SK-MEL-5 (cell line): ENCODE results near the gene EPHA10. TPM values are rescaled to one million over a fixed set of nuclear protein-coding genes. Genes with fewer than 3 reads are reported as not detected.

Experiments used
- DNase-seq: peaks from one replicate; pipeline ENCODE4 v3.0.0-alpha.2; 2016; ENCODE audit warnings: low read depth, low spot score
- in situ Hi-C: cut with HindIII; loops from 2 replicates; pipeline ENCODE4 v1.10.0; 2016; ENCODE audit warnings: low sequenced_read_pairs, high pct_unique_total_duplicates, low pct_unique_long_range_greater_than_20kb
- polyA plus RNA-seq, 2 experiments: library from polyadenylated mRNA; depleted of rRNA; stranded (reverse); fragments of >200 nt; gene quantifications; 2 replicates each; pipeline ENCODE4 v1.2.3, GENCODE V29; 2015
- total RNA-seq: library from RNA; depleted of rRNA; stranded (reverse); fragments of >200 nt; shearing (Covaris generic); gene quantifications from 2 replicates; pipeline ENCODE4 v1.2.3, GENCODE V29; 2014; rRNA removed

EPHA10 gene
- 0.13 and 0.32 TPM in 2 replicates for total RNA-seq
- polyA plus RNA-seq (2015; cell fraction: cytosol; rRNA removed), result 0.19 and 1.2 TPM in 2 replicates
- 1.4 and 19.4 TPM in 2 replicates for polyA plus RNA-seq (2015; cell fraction: nucleus; rRNA removed)

DNA sequence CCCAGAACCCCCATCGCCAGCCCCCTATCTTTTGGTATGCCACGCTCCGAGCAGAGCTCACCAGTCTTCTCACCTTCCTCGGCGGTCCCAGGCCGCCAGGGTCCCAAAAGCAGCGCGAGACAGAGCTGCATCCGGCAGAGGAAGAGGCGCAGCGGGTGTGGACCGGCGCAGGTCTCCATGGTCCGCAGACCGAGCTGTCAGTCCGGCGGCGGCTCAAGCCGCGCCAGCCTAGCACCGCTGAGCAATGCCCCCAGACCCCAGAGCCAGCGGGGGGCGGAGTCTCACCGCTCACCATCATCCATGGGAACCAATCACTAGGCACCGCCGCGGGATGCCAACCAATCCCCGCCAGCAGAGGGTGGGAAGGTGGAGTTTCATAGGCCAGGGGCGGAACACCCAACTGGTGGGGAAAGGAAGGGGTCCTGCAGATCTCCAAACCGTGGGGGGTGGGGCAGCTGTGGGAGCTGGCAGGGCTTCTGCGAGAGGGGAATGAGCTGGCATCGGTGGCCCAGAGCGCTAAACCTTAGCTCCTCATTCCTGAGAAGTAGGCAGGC lies at the start of gene EPHA10:
TSS of gene EPHA10 (minus strand) at position 233 of the 554 bp plus-strand sequence. CDS start at position 179, 54 bp downstream.
- in situ Hi-C loops, result no loop called here
- DNase-seq, result no peak

DNA sequence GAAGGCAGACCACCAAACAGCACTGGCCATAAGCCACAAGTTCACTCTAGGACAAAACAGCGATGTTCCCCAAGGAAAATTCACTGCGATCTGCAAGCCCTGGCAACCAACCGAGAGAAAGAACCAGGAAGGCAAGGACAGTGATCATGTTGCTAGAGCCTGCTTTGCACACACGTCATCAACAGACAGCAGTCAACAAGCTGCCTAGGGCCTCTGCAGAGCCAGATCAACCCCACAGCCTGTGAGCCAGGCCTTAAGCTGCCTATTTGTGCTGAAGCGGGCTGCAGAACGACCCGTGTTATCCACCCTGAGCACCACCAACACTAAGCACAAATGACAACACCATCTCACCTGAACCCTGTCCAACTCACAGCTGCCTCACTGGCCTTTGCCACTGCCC lies 49.3 kb upstream of the EPHA10 start:
- no peak for DNase-seq
- in situ Hi-C loops, result no loop called here

DNA sequence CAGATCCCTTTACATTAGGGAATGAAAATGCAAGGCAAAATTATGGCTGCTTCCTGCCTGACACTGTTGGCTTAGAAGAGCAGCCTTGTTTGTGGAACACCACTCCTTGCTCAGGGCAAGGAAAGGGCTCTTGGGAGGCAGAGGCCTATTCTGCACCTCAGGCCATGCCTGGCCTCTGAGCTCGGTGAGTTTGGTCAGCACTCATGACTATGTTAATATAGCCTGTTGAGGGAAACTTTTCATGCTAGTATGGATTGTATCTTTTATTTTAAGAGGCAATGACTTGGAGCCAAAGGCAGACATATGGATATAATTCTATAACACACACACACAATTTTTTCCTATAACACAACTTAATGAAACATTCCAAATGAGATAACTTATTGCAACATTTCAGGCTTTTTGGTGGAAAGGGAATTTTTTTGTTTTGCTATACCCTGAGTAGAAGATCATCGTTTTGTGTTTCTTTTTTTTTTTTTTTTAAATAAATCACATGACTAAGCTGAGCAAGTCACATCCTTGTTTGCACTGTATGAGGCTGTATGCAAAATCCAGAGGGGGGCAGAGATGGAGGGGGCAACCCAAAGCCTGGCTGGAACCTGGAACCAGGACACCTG lies 48.7 kb upstream of the EPHA10 start:
- DNase-seq, result peak; percentile 36
- in situ Hi-C loops, result no loop called here

- DNase-seq, result peak; percentile 93
- in situ Hi-C loops, result no loop called here
Observed at GRCh38 chr1:37811027-37811655, 46.2 kb upstream of the EPHA10 start.

GRCh38 chr1:37809942-37810341 lies 45.0 kb upstream of the EPHA10 start:
- no peak for DNase-seq
- in situ Hi-C loops, result no loop called here

GRCh38 chr1:37808369-37809319 lies 43.7 kb upstream of the EPHA10 start:
- DNase-seq, result peak; percentile 71
- in situ Hi-C loops, result no loop called here

DNA sequence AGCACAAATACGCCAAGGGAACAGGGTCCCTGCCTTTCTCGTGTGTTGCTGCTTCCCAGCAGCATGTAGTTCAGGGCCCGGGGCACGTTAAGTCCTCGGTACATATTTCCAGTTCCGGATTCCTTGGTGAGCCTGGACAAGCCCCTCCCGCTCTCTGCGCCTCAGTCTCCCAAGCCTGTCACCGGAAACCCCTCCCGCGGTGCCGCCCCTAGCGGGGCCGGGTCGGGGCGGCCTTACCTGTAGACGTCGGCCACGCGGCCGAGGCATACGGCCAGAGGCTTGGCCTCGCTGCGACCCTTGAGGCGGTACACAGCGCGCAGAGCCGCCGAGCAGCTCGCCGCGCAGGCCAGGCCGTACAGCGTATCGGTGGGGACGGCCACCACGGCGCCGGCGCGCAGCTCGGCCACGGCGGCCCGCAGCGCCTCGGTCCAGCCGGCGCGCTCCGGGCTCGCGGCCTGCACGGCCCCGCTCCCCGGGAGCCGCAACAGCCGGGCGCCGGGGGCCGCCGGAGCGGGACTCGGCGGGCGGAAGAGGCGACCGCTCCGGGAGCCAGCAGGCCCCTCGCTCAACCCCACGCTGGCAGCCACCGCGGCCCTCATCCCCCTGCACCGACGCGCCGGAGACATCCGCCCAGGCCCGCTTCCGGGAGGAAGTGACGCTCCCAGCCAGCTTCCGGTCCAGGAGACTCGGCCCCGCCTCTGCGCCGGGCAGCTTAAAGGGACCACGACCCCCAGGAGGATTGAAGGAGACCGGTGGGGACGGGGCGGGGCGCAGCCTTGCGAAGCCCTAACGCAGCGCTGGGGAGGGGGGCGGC lies 42.8 kb upstream of the EPHA10 start, which contains the start of the genes C1orf122 and YRDC:
TSS of gene C1orf122 (plus strand) at position 236 of the 814 bp plus-strand sequence. CDS start 615 bp downstream, outside the sequence.
TSS of gene YRDC (minus strand) at position 654 of the 814 bp plus-strand sequence. CDS start at position 626, 28 bp downstream.
- in situ Hi-C loops, result no loop called here
- peak; percentile 92 for DNase-seq

DNA sequence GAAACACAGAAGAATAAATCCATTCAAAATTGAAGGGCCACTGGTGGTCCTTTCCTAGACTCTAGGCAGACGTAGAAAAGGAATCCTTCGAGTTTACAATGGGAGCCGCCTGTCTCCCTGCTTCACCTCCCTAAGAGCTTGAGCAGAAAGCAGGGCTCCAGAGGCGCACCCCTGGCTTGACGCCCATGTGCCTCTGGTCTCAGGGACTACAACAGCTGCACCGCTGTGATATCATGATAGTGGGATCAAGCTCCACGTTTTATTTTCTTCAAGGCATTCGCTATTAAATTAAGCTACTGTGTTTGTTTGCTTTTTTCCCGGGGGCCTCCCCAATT lies 42.3 kb upstream of the EPHA10 start:
- DNase-seq, result no peak
- in situ Hi-C loops, result no loop called here

- DNase-seq, result no peak
- in situ Hi-C loops, result no loop called here
Observed at GRCh38 chr1:37802439-37802838, 37.5 kb upstream of the EPHA10 start.

DNA sequence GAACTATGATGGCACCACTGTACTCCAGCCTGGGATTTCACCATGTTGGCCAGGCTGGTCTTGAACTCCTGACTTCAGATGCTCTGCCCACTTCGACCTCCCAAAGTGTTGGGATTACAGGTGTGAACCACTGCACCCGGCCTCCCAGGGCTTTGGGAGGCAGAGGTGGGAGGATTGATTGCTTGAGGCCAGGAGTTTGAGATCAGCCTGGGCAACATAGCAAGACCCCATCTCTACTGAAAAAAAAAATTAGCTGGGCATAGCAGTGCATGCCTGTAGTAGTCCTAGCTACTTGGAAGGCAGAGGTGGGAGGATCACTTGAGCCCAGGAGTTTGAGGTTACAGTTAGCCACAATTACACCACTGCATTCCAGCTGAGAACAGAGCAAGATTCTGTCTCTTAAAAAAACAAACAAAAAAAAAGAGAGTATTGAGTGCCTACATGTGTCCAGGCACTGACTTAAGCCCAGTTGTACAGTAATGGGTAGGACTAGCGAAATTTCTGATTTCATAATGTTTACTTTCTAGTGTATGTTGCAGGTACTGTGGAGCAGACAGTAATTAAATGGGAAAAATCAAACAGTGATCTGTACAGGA lies 32.9 kb upstream of the EPHA10 start:
- no peak for DNase-seq
- in situ Hi-C loops, result no loop called here

- in situ Hi-C loops, result no loop called here
- no peak for DNase-seq
Observed at GRCh38 chr1:37795340-37796125, 30.6 kb upstream of the EPHA10 start.

- DNase-seq, result no peak
- in situ Hi-C loops, result no loop called here
Observed at GRCh38 chr1:37794372-37795339, 29.7 kb upstream of the EPHA10 start.

DNA sequence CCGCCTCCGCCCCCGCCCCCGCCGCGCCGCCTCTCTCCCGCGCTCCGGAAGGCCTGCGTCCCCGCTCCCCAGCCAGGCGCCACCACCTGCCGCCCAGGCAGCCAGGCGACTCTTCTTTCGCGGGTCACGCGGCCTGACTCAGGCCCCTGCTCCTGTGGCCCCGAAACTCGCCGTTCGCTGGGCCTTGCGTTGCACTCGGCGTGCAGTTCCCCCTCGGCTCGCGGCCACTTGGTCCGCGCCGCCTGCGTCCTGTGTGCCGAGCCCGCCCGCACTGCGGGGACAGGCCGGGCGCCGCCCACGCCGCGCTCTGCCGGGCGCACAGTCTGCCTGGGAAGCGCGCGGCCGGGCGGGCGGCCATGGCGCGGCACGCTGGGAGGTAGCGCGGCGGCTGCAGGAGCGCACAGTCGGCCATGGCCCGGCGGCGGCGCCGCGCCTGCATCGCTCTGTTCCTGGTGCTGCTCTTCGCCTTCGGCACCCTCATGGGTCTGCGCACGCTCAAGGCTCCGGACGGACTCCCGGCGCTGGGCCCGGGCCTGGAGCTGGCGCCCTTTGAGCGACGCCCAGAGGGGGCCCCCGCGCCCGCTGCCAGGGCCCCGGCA lies 29.0 kb upstream of the EPHA10 start, which contains the start of gene MANEAL:
TSS of gene MANEAL (plus strand) at position 75 of the 599 bp plus-strand sequence. CDS start at position 411, 336 bp downstream.
- DNase-seq, result peak; percentile 15
- in situ Hi-C loops, result no loop called here

DNA sequence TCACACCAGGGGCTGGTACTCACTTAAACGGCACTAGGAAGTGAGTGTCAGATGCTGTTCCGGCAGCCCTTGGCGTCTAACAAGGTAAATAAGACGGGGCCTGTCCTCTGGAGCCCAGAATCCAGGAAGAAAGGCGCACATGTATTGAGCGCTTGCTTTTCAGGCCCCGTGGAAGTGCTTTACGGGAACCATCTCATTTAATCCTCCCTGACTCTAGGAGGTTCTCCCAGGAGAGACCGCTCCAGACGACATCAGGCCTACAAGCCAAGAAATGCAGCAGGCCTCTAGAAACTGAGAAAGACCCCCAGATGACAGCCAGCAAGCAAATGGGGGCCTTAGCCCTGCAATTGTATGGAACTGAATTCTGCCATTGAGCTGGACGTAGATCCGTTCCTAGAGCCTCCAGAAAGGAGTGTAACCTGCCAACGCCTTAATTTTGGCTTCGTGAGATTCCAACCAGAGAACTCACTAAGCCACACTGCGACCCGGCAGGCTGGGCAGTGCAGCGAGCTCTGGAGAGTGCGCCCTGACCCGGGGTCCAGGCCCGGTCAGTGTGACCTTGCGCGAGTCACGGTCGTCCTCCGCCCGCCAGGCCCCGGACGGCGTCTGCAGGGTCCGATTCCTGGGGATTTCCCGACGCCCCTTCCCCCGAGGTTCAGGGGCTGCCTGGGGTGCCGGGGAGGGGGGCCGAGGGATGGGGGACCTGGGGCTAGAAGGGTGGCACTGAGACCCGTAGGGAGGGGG lies 28.2 kb upstream of the EPHA10 start:
- DNase-seq, result no peak
- in situ Hi-C loops, result no loop called here
